HG03280 (cell line): ENCODE data around the gene PRRX2.

Source experiments
- ATAC-seq: cut with Tn5 transposase; IDR thresholded peaks from one replicate; pipeline ENCODE4 v1.9.1; 2021; ENCODE audit warnings: mild to moderate bottlenecking, moderate library complexity; ENCODE audit not compliant: unreplicated experiment

The PRRX2 gene

DNA sequence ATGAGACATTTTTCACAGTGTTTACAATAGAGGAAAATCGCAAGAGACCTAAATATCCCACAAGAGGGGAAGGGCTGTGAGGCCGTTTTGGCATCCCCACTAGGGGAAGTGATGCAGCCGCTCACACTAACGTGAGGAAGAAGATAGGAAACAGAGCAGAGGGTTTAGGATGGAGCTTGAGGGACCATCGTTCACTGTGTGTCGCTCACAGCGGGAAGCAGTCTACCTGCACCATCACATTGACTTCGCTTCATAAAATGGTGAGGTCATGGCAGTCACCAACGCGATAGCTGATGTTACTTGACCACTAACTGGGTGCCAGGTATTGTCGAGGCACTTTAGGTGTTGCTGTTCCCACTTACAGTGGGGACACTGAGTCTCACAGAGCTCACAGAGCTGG lies 35.6 kb downstream of the PRRX2 start:
- ATAC-seq = no peak

GRCh38 chr9:129701549-129701948 lies 36.1 kb downstream of the PRRX2 start:
- ATAC-seq = no peak

- no peak for ATAC-seq
These were observed 37.4 kb downstream of the PRRX2 start for GRCh38 chr9:129702589-129703520.

DNA sequence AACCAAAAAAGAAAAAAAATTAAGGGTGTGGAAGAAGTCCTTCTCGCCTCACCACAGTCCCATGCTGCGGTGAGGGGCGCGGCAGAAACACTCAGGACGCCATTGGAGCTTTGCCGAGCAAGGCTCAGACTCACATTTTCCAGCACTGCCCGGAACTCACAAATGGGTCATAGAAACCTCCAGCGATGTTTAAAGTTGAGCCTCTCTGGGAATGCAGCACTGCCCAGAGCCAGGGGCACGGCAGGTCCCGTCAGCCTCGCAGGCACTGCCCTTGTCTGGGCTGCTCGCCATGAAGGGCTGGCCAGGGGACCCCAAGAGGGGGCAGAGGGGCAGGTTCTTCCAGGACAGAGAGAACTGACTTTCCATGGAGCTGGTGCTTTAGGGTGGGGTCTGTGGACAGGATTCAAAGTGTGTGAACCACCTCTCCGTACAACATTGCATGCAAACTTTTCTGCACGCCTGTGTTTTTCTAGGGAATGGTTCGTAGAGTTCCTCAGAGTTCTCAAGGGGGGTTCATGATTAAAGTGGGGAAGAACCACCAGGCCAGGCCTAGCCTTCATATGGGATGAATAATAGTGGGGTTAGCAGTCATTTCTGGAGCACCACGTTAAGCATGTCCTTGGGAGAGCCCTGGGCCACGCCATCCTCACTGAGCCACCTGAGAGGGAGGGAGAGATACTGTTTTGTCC lies 38.4 kb downstream of the PRRX2 start:
- ATAC-seq = no peak

DNA sequence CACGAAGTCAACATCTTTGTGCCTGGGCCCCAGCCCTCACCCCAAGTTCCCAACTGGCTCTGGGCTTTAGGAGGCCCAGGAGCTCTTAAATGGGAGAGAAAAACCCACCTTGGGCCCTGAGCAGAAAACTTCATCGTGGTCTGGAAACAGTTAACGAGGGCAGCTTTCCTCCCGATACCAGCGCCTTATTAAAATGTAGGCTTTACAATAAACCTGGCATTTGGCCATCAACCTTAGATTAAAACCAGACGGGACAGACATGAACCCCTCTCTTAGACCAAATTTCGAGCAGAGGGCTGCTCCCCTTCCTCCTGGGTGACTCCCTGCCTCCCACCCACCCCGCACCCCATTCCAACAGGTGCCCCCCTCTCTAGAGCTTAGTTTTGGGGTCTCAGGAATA lies 39.4 kb downstream of the PRRX2 start:
- no peak for ATAC-seq

DNA sequence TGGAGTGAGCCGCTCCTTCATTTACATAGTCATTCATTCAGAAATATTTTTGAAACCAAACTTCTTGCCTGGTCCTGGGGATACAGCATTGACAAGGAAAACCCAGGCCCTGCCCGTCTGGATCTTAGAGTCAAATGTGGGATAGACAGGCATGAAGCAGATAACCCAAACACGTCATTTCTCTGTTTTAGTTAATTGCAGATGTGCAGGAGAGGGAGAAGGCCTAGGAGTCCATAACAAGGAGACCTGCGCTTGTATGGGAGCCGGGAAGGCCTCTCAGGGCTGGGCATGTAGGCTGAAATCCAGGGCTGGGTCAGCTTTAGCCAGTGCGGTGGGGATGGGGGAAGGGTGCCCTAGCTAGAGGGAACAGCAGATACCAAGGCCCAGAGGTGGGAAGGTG lies 43.3 kb downstream of the PRRX2 start:
- no peak for ATAC-seq

GRCh38 chr9:129709438-129710168 lies 44.2 kb downstream of the PRRX2 start:
- ATAC-seq = no peak

DNA sequence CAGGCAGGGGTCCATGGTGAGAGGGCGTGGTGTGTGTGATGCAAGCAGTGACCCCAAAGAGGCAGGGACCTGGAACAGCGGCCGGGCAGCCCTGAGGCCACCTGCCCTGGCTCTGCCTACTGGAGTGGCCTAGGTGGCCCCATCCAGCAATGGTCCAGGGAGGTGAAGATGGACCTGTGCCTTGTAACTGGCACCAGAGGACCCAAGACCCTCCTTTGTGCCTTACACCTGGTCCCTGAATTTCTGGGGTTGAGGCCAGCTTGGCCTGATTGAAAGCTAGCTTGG lies 44.7 kb downstream of the PRRX2 start:
- no peak for ATAC-seq

- ATAC-seq = no peak
These were observed 47.4 kb downstream of the PRRX2 start for GRCh38 chr9:129712634-129713401.

DNA sequence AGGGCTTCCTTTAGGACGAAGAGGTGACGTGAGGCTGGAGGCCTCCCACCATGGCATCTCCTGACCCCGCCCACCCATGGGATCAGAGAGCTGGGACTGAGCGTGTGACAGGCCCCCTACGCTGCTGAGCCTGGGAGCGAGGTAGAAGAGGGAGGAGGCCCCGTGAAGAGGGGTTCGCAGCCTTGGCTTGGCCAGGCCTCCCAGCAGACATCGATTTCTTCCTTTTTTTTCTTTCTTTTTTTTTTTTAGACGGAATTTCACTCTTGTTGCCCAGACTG lies 47.9 kb downstream of the PRRX2 start:
- no peak for ATAC-seq

- no peak for ATAC-seq
These were observed 49.1 kb downstream of the PRRX2 start for GRCh38 chr9:129714511-129715061.

GRCh38 chr9:129716091-129716490 lies 50.6 kb downstream of the PRRX2 start:
- no peak for ATAC-seq

- ATAC-seq = no peak
These were observed 52.5 kb downstream of the PRRX2 start for GRCh38 chr9:129717991-129718390.

DNA sequence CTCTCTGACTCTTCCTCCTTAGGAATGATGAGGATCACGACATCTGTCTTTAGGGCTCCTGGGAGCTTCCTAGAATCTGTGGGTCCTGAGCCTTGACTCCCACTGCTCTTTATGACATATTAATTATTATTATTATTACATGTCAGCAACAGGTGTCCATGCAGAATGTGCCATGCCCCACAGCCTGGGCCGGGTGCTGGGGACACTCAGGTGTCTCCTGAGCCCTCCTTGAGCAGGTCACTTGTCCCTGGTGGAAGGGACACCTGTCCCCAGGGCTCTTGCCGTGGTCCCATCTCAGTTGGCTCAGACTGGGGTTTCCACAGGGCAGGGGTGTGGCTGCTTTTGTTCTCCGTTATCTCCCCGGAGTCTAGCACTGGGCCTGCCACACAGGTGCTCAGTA lies 53.2 kb downstream of the PRRX2 start:
- ATAC-seq = no peak

- no peak for ATAC-seq
These were observed 53.7 kb downstream of the PRRX2 start for GRCh38 chr9:129719135-129719534.

DNA sequence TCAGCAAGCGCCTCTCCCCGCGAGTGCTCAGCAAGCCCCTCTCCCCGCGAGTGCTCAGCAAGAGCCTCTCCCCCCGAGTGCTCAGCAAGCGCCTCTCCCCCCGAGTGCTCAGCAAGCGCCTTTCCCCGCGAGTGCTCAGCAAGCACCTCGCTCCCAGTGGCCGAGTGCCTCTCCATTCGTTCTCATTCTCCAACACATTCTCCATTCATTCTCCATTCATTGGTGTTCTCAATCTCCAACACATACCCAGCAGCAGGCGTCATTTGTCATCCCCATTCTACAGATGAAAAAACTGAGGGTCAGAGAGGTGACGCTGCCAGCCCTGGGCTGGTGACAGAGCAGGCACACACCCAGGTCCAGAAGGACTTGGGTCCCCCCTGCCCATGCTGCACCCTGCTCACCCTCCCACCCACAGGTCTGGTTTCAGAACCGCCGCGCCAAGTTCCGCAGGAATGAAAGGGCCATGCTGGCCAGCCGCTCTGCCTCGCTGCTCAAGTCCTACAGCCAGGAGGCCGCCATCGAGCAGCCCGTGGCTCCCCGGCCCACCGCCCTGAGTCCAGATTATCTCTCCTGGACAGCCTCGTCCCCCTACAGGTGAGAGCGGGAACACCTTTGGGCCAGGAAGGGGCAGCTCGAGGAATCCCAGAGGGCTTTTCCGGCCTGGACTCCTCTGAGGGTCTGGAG lies 54.9 kb downstream of the PRRX2 start:
- no peak for ATAC-seq

GRCh38 chr9:129720865-129721545 lies 55.6 kb downstream of the PRRX2 start:
- no peak for ATAC-seq

DNA sequence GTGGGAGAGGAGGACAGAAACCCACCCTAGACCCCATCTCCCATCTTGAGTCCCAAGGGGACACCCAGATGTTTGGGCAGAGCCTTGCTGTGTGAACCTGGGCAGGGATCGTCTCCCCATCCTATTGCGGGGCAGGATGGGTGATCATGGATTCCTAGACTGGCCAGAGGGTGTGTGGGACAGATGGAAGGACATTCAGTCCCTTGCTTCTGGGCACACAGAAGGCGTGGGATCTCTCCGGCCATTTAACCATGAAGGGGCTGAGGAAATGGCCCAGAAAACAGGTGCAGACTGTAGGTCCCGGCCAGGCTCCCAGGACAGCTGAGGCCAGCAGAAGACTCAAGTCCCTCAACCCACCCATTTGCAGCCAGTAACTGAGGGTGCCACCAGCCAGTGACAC lies 57.5 kb downstream of the PRRX2 start:
- no peak for ATAC-seq

DNA sequence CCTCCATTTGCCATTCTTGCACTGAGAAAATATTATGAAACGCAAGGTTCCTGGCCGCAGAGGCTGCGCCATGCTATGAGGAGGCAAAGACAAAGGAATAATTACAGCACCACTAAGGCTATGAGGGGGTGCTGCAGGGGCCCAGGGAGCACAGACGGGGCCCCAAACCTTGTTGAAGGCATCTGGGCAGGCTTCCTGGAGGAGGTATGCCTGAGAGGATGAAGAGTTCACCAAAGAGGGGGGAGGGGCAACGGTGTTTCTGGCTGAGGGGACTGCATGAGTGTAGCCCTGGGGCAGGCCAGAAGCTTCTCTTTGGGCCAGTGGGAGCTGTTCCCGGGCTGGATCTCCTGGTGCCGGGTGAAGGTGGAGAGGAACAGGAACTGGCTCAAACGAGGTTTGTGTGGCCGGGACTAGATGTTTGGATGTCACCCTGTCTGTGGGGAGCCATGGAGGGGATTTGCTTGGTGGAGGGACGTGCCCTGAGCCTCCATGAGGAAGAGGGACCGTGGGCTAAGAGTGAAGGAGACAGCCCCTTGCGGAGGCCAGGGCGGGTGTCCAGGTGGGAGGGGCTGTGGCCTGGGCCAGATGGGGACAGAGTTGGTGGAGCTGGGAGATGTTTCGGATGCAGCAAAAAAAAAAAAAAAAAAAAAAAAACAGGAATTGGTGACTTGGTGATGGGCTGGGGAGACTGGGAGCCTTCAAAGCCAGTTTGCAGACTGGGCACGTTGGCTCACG lies 59.2 kb downstream of the PRRX2 start:
- no peak for ATAC-seq
